NCI-H526 treated with DMSO at 0.1 percent for 48 hours (cell line): ENCODE results near the gene NDUFA7.
"Not testable (repeated sequence)": the region's sequence is repeated elsewhere in the genome, so short reads cannot be mapped to it uniquely, and the experiment has no call there.

ENCODE experiments used
- DNase-seq: peaks from one replicate; lab custom pipeline; 2025; lab: John Stamatoyannopoulos, UW

Gene NDUFA7

DNA sequence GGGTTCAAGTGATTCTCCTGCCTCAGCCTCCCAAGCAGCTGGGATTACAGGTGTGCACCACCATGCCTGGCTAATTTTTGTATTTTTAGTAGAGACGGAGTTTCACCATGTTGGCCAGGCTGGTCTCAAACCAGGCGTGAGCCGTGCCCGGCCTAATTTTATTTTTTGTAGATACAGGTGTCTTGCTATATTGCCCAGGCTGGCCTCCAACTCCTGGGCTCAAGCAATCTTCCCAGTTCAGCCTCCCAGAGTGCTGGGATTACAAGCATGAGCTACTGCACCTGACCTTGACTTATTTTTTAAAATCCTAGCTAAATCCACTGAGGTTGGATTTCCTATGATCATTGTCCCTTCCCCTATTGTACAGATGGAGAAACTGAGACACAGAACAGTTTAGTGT lies 20.3 kb upstream of the NDUFA7 start:
- not testable (repeated sequence) for DNase-seq

DNA sequence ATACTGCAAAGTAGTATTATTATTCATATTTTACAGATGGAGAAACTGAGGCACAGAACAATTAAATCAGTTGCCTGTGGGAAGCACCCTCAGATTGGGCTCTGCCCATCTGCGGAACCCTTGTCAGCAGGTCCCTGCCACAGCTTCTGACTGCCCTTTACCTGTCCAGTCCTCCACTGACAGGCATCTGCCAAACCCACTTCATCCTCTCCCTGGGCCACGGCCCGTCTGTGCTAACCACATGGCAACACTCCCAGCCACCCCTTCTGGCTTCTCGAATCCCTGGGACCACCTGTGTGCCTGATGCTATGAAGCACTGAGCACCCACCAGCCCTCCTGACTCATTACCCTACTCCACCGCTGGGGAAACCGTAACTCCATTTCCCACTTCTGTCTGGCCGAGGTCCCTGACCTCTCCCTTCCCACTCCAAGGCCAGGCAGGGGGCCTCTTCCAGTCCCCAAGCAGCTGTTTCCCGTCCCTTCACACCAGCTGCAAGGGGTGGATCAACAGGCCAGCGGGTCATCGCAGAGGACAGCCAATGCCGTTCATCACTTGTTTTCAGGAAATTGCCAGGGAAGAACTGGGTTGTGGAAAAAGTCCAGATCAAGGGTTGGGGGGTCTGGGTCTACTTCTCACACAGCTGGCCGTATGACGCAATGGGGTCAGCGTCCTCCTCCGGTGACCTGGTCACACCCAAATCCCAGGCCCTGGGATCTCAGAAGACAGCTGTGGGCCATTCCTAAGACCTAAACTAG lies 19.3 kb upstream of the NDUFA7 start:
- no peak for DNase-seq

DNA sequence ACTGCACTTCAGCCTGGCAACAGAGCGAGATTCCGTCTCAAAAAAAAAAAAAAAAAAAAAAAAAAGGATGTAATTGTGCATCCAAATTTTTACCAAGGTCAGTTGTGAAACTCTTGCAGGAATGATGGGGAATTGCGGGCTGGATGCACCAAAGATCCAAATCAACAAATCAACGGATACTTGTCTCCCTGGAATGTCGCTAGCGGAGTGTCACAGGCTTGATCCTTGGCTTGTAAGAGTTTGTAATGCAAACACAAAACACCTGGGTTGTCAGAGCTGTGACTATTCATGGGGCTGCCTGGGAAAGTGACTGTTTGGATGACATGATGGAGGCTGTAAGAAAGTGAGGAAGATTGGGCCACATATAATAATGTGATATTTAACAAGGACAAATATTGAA lies 17.7 kb upstream of the NDUFA7 start:
- no peak for DNase-seq

DNA sequence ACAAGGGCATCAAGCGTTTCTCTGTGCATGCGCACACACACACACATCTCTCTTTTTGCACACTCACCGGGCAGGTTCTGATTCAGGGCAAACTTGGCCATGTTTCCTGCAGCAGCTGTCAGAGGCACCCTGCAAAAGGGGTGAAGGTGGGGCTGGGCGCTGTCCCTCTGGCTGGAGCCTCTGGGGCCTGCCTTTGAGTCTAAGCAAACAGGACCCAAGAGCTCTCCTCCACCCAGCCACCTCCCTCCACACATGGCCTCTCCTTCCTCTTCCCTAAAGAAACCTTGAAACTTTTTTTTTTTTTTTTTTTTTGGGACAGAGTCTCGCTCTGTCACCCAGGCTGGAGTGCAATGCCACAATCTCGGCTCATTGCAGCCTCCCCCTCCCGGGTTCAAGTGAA lies 16.6 kb upstream of the NDUFA7 start:
- no peak for DNase-seq

DNA sequence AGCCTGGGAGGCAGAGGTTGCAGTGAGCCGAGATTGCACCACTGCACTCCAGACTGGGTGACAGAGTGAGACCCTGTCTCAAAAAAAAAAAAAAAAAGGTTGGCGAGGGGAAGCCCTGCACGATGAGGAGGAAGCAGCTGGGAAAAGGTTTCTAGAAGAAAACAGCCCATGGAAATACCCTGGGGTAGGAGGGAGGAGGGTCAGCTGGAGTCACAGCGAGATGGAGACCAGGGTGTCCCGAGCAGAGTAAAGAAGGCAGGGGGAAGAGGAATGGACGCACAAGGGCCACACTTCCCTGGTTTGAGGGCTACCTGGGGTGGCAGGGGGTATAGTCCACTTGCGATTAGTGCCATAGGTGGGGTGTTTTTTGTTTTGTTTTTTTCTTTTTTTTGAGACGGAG lies 15.5 kb upstream of the NDUFA7 start:
- DNase-seq = no peak

DNA sequence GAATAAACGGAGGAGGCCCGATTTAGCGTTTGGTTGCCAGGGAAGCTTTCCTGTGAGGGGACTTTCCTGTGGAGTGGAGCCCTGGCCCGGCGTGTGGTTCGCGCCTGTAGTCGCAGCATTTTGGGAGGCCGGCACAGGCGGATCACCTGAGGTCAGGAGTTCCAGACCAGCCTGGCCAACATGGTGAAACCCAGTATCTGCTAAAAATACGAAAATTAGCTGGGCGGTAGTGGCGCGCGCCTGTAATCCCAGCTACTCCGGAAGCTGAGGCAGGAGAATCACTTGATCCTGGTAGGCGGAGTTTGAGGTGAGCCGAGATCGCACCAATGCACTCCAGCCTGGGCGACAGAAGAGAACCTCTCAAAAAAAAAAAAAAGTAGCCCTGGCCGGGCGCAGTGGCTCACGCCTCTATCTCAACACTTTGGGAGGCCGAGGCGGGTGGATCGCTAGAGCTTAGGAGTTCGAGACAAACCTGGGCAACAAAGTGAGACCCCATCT lies 14.9 kb upstream of the NDUFA7 start:
- DNase-seq = no peak

DNA sequence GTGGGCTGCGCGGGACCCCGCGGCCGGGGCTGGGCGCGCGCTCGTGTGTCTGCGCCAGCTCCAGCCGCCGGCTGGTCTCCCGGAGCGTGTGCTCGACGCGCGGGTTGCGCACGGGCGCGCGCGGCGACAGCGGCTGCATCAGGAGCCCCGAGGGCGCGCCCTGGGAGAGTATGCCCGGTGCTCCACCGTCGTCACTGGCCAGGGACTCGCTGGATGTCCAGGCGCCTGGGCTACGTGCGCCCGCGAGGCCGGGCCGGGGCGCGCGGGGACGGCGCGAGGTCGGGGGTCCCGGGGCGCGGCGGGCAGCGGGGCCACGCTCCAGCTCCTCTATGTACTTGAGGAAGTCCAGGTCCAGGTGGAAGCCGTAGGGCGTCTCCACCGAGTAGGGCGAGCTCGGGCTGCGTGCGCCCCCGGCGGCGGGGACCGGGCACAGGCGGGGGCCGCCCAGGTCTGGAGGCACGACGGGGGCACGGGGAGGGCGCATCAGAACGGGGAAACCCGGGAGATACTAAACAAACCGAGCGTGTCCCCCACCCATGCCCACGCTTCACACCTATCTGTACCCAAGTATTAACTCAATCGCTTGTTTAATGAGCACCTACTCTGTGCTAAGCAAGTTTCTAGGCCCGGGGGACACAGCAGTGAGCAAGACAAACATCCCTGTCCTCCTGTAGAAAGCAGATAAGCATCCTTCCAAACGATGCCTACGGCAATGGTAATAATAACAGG lies 14.3 kb upstream of the NDUFA7 start:
- no peak for DNase-seq

DNA sequence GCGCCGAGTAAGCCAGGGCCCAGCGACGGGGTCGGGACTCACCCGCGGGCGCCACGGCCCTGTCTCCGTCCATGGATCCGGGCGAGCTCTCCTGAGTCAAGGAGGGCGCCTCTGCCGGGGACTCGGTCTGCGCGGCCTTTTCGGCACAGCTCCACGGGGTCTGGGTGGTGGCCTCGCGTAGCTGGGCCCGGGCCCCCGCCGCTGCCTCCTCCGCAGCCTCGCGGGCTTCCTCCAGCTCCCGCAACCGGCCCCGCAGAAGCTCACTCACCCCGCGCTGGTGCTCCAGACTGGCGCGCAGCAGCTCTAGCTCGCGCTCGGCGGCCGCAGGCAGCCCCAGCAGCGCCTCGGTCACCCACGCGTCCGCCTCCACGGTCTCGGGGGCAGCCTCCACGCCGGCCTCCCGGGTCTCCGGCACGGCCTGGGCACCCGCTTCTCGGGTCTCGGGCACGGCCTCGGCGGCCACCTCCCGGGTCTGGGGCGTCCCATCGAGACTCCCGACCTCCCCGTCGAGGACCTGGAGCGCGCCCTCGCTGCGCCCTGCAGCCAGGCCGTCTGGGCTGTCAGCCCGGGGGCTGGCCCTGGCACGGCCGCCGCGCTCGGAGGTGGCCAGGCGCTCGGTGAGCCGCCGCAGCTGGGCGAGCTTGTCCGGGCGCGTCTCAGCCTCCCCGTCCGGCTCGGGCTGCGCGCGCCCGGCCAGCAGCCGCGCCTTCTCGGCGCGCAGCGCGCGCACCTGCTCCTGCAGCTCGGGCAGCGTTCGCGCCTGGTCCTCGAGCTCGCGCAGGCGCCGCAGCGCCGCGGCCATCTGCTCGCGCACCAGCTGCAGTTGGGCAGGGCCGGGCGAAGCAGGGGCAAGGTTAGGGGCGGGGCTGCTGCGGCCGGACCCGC lies 13.5 kb upstream of the NDUFA7 start:
- DNase-seq = peak; percentile 60

DNA sequence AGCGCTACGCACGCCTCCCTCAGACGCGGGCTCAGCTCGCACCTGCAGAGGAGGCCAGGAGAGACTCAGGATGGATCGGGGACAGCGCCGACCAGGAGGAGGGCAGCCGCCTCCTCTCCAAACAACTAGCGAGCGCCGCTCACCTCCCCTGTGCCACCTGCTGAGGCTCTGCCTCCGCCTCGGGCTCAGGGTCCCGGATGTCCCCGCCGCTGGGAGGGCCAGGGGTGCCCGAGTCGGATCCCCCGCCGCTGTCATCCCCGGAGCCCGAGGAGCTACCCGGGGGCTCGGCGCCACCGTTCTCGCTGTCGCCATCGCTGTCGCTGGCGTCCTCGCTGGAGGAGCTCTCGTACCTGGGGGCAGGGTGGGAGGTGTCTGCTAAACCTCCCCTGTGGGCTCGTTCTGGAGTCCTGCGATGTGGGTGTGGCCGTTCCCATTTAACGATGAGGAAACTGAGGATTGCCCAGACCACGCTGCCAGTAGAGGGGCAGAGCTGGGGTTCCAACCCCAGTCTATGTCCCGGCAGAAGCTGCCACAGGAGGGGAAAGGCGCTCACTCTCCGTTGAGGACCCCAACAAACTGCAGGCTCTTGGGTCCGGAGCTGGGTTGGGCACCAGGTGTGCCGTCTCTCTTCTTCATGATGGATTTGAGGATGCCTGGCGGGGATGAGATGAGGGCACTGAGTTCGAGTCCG lies 12.7 kb upstream of the NDUFA7 start:
- DNase-seq = peak; percentile 11

DNA sequence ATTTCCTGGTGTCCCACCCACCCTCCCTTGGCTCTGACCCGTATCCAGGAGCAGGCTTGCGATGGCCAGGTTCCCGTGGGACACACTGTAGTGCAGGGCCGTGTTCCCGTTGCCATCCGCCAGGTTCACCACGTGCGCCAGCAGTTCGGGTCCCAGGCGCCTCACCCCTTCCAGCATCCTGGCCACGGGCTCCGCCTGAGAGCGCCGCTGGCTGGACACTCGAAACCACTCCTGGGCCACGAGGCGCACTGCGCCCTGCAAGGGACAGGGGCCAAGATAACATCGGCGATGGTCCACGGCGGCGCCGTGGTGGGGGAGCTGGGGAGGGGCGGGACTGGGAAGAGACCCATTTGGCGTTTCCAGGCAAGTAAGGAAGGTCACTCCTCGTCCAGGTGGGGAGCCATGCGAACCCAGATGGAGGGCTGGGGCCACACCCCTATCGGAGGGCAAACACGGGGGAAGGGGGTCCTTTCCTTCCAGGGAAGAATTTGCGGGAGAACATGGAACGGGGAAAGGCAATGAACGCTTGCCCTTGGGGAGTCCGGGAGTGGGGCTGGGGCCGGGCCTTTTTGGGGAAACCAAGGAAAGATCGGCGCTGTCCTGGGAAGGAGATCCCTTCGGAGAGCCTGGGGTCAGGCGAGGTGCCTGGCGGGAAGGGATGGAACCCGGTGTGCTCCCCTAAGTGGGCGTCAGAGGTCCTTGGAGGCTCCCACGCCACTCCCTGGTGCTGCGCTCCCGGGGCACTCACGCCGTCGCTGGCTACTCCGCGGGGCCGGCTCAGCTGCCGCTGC lies 12.0 kb upstream of the NDUFA7 start:
- no peak for DNase-seq

DNA sequence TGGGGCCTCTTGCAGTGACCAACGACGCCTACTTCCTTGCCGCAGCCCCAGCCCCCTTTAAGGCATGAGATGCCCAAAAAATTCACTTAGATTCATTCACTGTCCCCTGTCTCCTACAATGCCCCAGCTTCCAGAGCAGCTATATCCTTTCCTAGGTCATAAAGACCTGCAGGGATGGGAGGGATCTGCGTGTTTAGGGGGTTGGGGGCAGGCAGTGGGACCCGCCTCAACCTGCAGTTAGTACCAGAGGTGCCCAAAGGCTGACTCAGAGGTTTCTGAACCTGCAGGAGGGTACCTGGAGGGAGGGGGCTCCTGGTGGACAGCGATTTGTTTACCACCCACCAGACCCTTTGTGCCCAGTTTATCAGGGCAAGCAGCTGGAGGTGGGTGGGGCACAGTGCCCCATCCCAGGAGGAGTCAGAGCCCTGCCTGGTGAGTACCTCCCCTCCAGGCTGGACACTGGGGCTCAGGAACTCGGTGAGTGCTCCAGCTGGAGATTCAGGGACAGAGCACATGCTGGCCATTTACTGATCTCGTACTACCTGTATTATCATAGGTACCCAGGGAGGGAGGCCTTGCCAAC lies 10.2 kb upstream of the NDUFA7 start:
- no peak for DNase-seq

DNA sequence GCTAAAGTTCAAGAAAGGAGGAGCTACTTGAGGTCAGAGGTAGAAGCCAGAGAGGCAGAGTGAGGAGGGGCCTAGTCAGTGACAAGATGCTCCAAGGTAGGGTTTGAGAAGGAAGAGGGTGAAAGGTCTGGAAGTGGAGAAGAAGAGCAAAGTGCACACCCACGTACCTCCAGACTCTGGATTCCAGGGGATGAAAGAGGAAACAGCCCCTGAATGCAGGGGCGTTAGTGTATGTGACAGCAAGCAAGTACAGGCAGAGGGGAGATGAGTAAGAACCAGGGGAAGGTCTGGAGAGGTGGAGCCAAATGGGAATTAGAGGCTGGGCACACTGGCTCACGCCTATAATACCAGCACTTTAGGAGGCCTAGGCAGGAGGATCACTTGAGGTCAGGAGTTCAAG lies 8.8 kb upstream of the NDUFA7 start:
- DNase-seq = no peak

DNA sequence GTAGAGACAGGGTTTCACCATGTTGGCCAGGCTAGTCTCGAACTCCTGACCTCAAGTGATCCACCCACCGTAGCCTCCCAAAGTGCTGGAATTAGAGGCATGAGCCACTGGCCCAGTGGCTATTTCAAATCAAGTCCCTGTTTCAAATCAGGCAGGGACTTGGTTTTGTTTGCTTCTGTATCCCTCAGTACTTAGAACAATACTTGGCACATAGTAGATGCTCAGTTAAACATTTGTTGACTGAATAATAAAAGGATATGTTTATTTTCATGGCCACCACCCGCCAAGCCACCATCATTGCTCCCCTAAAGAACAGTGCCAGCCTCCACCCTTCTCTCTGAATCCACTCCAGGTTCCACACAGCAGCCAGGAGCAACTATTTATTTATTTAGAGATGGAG lies 4.3 kb upstream of the NDUFA7 start:
- DNase-seq = no peak

DNA sequence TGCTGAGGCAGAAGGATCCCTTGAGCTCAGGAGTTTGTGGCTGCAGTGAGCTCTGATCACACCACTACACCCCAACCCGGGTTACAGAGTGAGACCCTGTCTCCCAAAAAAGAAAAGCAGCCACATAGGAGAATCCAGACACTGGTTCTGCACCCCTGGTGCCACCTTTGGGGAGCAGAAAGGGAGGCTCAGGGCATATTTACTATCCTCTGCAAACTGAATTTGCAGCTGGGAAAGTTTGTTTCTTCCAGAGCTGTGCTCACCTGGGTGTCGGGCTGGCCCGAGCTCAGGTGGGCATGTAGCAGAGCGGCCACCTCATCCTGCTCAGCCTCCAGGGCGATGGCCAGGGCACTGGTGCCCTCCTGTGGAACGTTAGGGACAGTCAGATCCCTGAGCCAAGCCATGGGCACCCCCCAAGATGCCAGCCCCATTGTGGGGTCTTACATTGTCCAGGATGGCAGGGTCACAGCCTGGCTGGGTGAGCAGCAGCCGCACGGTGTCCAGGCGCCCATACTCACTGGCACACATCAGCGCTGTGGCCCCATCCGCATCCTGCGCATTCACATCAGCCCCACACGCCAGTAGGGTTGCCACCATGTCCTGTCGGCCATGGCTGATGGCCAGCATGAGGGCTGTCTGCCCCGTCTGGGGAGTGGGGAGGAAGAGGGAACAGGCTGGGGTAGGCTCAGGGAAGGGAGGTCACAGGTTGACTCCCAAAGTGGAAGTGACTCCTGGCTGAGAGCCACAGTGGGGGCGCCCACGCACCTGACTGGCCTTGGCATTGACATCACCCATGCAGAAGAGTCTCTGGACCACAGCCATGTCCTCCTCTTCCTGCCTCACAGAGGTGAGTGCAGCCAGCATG lies 3.2 kb upstream of the NDUFA7 start:
- no peak for DNase-seq

DNA sequence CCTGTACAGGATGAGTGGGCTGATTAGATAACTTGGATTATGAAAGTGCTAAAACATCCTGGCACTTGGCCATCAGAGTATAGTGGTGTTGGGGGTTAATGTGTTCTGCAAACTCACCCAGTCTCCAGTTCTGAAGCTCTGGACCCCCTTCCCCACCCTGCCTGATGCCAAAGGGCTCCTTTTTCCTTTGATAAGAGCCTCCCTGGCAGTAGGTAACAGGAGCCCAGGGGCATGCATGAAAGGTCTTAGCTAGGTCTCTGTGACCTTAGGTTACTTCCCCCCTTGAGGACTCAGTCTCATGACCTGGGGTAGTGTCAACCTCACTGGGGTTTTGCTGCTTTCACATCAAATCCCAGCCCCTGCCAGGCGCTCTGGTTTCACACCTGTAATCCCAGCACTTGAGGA lies 2.6 kb upstream of the NDUFA7 start:
- DNase-seq = no peak

DNA sequence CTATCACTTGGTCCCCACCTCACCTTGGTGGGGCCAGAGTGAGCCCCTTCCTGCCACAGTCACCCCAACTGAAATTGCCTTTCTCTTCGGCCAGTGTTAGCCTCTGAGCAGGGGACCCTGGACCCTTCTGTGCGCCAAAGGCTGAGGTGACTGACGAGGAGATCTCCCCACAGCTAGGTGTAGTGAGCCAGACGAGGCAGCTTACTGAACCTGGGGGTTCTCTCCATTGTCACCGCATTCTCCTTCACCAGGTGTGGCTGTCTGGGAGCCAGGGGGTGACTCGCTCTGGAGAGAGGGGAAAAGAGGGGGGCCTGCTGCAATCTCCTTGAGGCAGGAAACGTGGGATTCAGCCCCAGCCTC lies 1.4 kb upstream of the NDUFA7 start:
- DNase-seq = no peak

DNA sequence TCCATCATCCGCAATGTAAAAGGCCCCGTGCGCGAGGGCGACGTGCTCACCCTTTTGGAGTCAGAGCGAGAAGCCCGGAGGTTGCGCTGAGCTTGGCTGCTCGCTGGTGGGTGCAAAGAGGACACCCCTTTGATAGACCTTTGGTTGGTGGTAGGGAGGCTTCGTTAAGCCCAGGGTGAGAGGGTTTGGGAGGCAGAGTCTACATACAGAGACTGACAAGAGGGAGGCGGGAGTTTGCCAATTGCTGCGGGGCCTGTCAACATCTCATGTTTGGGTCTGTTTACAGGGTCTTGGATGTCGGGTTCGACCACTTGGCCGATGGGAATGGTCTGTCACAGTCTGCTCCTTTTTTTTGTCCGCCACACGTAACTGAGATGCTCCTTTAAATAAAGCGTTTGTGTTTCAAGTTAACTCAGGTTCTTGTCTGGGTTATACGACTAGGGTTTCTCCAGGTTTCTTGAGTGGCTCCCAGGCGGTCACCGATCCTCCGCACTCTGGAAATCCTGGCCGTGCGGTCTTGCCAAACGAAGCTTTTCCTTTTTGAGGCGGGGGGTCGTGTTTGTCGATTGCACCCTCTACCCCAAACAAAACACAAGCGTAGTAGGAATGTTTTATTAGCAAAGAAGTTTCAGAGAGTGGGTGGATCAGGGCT lies 937 bp upstream of the NDUFA7 start:
- no peak for DNase-seq

DNA sequence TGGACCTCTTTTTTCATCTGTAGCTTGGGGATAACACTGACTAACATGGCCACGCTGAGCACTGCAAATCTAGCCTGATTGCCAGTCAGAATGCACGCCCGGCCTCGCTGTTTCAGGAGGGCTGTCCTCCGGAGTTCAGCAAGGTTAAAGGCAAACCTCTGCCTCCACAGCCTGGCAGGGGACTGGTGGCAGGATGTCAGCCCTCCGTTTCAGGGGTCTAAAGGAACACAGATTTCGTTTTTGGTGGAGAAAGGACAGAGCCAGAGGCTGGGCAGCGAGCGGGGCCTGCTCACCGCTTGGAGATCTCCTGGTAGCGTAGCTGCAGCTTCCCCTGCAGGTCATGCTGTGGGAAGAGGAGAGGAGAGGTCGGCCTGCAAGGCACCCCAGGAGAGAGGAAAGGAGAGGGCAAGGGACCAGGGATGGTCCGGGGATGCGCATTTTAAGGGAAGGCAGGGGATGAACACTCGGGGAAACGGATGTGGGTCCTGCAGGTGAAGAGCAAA lies 560 bp downstream of the NDUFA7 start:
- DNase-seq = no peak
